Neural crest cell (in vitro differentiated cells): ENCODE results near the gene SUCNR1. TPM values are rescaled to one million over a fixed set of nuclear protein-coding genes. Genes with fewer than 3 reads are reported as not detected.

Experiments used
- DNase-seq: peaks from one replicate; pipeline ENCODE4 v3.0.0; 2021; ENCODE audit warnings: low read depth, mixed read lengths, low spot score
- H3K27ac Mint-ChIP-seq: one replicate; pipeline ENCODE4 v1.8.0; 2021; ENCODE audit warnings: mild to moderate bottlenecking, mixed read lengths; ENCODE audit not compliant: unreplicated experiment
- H3K27me3 Mint-ChIP-seq: 2 replicates; pipeline ENCODE4 v1.8.0; 2021; ENCODE audit warnings: low read depth, mild to moderate bottlenecking, mixed read lengths
- H3K36me3 Mint-ChIP-seq: 2 replicates; pipeline ENCODE4 v1.8.0; 2021; ENCODE audit warnings: low read depth, mild to moderate bottlenecking, mixed read lengths
- H3K4me1 Mint-ChIP-seq: 2 replicates; pipeline ENCODE4 v1.8.0; 2021; ENCODE audit warnings: mixed read lengths
- H3K4me3 Mint-ChIP-seq: one replicate; pipeline ENCODE4 v1.8.0; 2021; ENCODE audit warnings: mild to moderate bottlenecking, mixed read lengths
- H3K9me3 Mint-ChIP-seq: 2 replicates; pipeline ENCODE4 v1.8.0; 2021; ENCODE audit warnings: mixed read lengths
- CTCF ChIP-seq: fragments of 200-600 bp; sonication (generic); conservative IDR thresholded peaks from 2 replicates; pipeline ENCODE4 v1.5.0; 2021; ENCODE audit warnings: antibody characterized with exemption, mild to moderate bottlenecking
- total RNA-seq: library from RNA; stranded (reverse); gene quantifications from 2 replicates; pipeline ENCODE4 v1.2.1, GENCODE V29; 2021

Gene SUCNR1
- total RNA-seq, 1 donor from 2014 or later, result not detected

- no peaks in the 10 kb centered on the region for H3K27me3 Mint-ChIP-seq
- H3K4me1 Mint-ChIP-seq, result peaks cover 6% of the 10 kb centered on the region
- H3K4me3 Mint-ChIP-seq, result no peak overlapping the region
- H3K36me3 Mint-ChIP-seq, result no peaks in the 10 kb centered on the region
- TF ChIP-seq CTCF, result no peak
- no peaks in the 10 kb centered on the region for H3K9me3 Mint-ChIP-seq
- no peak for DNase-seq
- no peak overlapping the region for H3K27ac Mint-ChIP-seq
Observed at GRCh38 chr3:151875759-151876158, 2.3 kb downstream of the SUCNR1 start.

GRCh38 chr3:151877269-151877668 is 3.8 kb downstream of the SUCNR1 start:
- DNase-seq, result no peak
- H3K36me3 Mint-ChIP-seq, result no peaks in the 10 kb centered on the region
- peaks cover 3% of the 10 kb centered on the region for H3K9me3 Mint-ChIP-seq
- no peak overlapping the region for H3K4me3 Mint-ChIP-seq
- H3K4me1 Mint-ChIP-seq, result no peaks in the 10 kb centered on the region
- no peak for TF ChIP-seq CTCF
- no peak overlapping the region for H3K27ac Mint-ChIP-seq
- H3K27me3 Mint-ChIP-seq, result no peaks in the 10 kb centered on the region

- no peak overlapping the region for H3K27ac Mint-ChIP-seq
- no peaks in the 10 kb centered on the region for H3K4me1 Mint-ChIP-seq
Observed at GRCh38 chr3:151878465-151878864, 5.0 kb downstream of the SUCNR1 start.

GRCh38 chr3:151879037-151879436 is 5.6 kb downstream of the SUCNR1 start:
- Mint-ChIP-seq H3K36me3 (no peaks in the 10 kb centered on the region), H3K4me1 (no peaks in the 10 kb centered on the region), H3K27ac (no peak overlapping the region), H3K27me3 (no peaks in the 10 kb centered on the region), H3K4me3 (no peak overlapping the region), H3K9me3 (peaks cover 3% of the 10 kb centered on the region)
- DNase-seq, result no peak
- TF ChIP-seq CTCF, result no peak

More at GRCh38 chr3:151878465-151878864, 5.0 kb downstream of the SUCNR1 start:
- no peak for TF ChIP-seq CTCF
- no peak overlapping the region for H3K4me3 Mint-ChIP-seq
- DNase-seq, result no peak
- H3K27me3 Mint-ChIP-seq, result no peaks in the 10 kb centered on the region
- no peaks in the 10 kb centered on the region for H3K36me3 Mint-ChIP-seq
- peaks cover 3% of the 10 kb centered on the region for H3K9me3 Mint-ChIP-seq

GRCh38 chr3:151879679-151880415 is 6.4 kb downstream of the SUCNR1 start:
- Mint-ChIP-seq H3K4me1 (no peaks in the 10 kb centered on the region), H3K27me3 (no peaks in the 10 kb centered on the region), H3K27ac (no peak overlapping the region), H3K36me3 (no peaks in the 10 kb centered on the region), H3K9me3 (peaks cover 3% of the 10 kb centered on the region), H3K4me3 (no peak overlapping the region)
- no peak for DNase-seq
- TF ChIP-seq CTCF, result no peak
